Large intestine (tissue), 3 donors: ENCODE measurements around the gene DHRS4L2. TPM values are rescaled to one million over a fixed set of nuclear protein-coding genes. Genes with fewer than 3 reads are reported as not detected.
A peak's percentile ranks its signal among the peaks of the same experiment; 100 is the strongest.
"Not testable (repeated sequence)": the region's sequence is repeated elsewhere in the genome, so short reads cannot be mapped to it uniquely, and the experiment has no call there.

Source experiments
- DNase-seq, 2 donors: peaks; one replicate each; pipeline versions ENCODE4 v3.0.0 to v3.0.0-alpha.2; 2013
- H3K27ac ChIP-seq: one replicate; pipeline ENCODE4 v1.5.1; 2013; ENCODE audit warnings: low read length
- H3K27me3 ChIP-seq: 2 replicates; pipeline ENCODE4 v1.6.1; 2013; ENCODE audit warnings: low read length; ENCODE audit not compliant: control insufficient read depth, insufficient read depth
- H3K36me3 ChIP-seq: 2 replicates; pipeline ENCODE4 v1.6.1; 2013; ENCODE audit warnings: low read length; ENCODE audit not compliant: control insufficient read depth, insufficient read depth
- H3K4me1 ChIP-seq: one replicate; pipeline ENCODE4 v1.6.1; 2013; ENCODE audit warnings: low read length; ENCODE audit not compliant: control insufficient read depth, insufficient read depth
- H3K4me3 ChIP-seq: one replicate; pipeline ENCODE4 v1.5.1; 2013; ENCODE audit warnings: low read length
- H3K9me3 ChIP-seq: one replicate; pipeline ENCODE4 v1.6.1; 2013; ENCODE audit warnings: mild to moderate bottlenecking, low read depth, low read length, moderate library complexity; ENCODE audit not compliant: control insufficient read depth
- WGBS: methylation state at CpG from one replicate; pipeline ENCODE4 v1.1.5; 2013; ENCODE audit warnings: low lambda C conversion rate; ENCODE audit not compliant: insufficient coverage; 5-methylcytosine and 5-hydroxymethylcytosine counted together
- polyA plus RNA-seq: library from polyadenylated mRNA; unstranded; fragments of 120-200 nt; gene quantifications from one replicate; pipeline ENCODE4 v1.2.1, GENCODE V29; 2013

Gene DHRS4L2
- polyA plus RNA-seq, 1 donor, result 29.1 TPM

DNA sequence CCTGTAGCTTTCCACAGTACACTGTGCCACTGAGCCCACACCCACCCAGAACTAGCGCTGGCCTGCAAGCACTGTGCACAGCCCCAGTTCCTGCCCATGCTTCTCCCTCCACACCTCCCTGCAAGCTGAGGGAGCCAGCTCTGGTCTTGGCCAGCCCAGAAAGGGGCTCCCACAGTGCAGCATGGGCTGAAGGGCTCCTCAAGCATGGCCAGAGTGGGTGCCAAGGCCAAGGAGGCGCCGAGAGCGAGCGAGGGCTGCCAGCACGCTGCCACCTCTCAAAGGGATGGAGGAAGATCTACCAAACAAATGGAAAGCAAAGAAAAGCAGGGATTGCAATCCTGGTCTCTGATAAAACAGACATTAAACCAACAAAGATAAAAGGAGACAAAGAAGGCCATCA is 27.0 kb downstream of the DHRS4L2 start:
- H3K4me1 ChIP-seq, H3K36me3 ChIP-seq, H3K27ac ChIP-seq, H3K27me3 ChIP-seq, DNase-seq, H3K4me3 ChIP-seq, H3K9me3 ChIP-seq: not testable (repeated sequence)
- no CpG with 5 or more reads among the region's 6 CpGs for WGBS

DNA sequence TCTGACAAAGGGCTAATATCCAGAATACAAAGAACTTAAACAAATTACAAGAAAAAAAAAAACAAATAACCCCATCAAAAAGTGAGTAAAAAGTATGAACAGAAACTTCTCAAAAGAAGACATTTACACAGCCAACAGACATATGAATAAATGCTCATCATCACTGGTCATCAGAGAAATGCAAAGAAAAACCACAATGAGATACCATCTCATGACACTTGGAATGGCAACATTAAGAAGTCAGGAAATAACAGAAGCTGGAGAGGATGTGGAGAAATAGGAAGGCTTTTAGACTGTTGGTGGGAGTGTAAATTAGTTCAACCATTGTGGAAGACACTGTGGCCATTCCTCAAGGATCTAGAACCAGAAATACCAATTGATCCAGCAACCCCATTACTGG is 30.2 kb downstream of the DHRS4L2 start:
- not testable (repeated sequence) for H3K9me3 ChIP-seq, H3K27ac ChIP-seq, H3K4me1 ChIP-seq, DNase-seq, H3K36me3 ChIP-seq, H3K4me3 ChIP-seq, H3K27me3 ChIP-seq

DNA sequence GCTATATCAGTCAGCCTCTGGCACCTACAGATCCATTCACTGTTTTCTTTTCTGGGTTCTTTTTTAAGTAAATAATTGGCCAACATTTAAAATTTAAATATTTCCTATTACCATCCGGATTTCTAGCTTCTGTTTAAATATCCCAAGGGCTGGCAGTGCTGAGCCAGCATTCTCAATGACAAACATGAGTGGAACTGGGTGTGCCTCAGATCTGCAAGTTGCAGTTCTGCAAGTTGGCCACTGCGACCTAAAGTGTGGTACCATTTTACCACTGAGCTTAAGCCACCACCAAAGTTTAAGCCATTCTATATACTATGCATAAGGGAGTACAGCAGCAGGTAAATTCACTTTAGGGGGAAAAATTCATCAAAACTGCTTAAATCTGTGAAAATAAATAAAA is 31.2 kb downstream of the DHRS4L2 start:
- WGBS, result no CpG with 5 or more reads among the region's 2 CpGs
- not testable (repeated sequence) for H3K27me3 ChIP-seq, DNase-seq, H3K4me3 ChIP-seq, H3K4me1 ChIP-seq, H3K27ac ChIP-seq, H3K9me3 ChIP-seq, H3K36me3 ChIP-seq

DNA sequence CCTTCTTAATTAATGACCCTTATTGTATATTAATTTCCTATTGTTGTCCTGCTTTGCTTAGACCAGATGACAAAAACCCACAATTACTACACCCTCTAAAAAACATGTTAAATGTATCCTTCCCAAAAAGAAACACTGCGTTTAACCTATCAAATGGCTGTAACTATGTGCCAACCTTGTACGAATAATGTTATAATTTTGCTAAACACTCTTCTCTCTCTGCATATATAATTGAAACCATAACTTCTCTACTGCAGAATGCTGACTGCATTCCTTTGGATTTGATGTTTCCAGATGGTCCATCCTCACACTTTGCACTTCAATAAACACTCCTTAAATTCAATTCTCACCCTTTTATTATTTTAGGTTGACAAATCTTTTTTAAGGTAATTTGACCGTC is 31.8 kb downstream of the DHRS4L2 start:
- H3K4me3 ChIP-seq, H3K4me1 ChIP-seq, H3K36me3 ChIP-seq, H3K9me3 ChIP-seq, H3K27me3 ChIP-seq, H3K27ac ChIP-seq, DNase-seq: not testable (repeated sequence)
- no CpG with 5 or more reads among the region's 3 CpGs for WGBS

DNA sequence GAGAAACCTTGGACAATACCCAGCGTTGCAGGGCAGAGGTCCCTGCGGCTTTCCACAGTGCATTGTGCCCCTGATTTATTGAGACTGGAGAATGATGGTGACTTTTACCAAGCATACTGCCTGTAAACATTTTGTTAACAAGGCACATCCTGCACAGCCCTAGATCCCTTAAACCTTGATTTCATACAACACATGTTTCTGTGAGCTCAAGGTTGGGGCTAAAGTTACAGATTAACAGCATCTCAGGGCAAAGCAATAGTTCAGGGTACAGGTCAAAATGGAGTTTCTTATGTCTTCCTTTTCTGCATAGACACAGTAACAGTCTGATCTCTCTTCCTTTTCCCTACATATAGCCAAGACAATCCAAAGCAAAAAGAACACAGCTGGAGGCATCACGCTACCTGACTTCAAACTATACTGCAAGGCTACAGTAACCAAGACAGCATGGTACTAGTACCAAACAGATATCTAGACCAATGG is 36.2 kb downstream of the DHRS4L2 start:
- H3K27me3 ChIP-seq, H3K4me3 ChIP-seq, H3K36me3 ChIP-seq, H3K4me1 ChIP-seq, H3K9me3 ChIP-seq, H3K27ac ChIP-seq, DNase-seq: not testable (repeated sequence)
- WGBS, result no CpG with 5 or more reads among the region's 3 CpGs

DNA sequence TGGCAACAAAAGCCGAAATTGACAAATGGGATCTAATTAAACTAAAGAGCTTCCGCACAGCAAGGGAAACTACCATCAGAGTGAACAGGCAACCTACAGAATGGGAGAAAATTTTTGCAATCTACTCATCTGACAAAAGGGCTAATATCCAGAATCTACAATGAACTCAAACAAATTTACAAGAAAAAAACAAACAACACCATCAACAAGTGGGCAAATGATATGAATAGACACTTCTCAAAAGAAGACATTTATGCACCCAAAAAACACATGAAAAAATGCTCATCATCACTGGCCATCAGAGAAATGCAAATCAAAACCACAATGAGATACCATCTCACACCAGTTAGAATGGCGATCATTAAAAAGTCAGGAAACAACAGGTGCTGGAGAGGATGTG is 41.0 kb downstream of the DHRS4L2 start:
- H3K27ac ChIP-seq, H3K27me3 ChIP-seq, H3K36me3 ChIP-seq, H3K9me3 ChIP-seq, H3K4me3 ChIP-seq, DNase-seq, H3K4me1 ChIP-seq: not testable (repeated sequence)
- WGBS, result no CpG with 5 or more reads among the region's 3 CpGs

DNA sequence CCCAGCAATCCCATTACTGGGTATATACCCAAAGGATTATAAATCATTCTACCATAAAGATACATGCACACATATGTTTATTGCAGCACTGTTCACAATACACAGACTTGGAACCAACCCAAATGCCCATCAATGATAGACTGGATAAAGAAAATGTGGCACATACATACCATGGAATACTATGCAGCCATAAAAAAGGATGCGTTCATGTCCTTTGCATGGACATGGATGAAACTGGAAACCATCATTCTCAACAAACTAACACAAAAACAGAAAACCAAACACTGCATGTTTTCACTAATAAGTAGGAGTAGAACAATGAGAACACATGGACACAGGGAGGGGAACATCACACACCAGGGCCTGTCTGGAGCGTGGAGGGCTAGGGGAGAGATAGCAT is 42.6 kb downstream of the DHRS4L2 start:
- not testable (repeated sequence) for H3K36me3 ChIP-seq, H3K27ac ChIP-seq, H3K27me3 ChIP-seq, H3K4me3 ChIP-seq, H3K4me1 ChIP-seq, DNase-seq, H3K9me3 ChIP-seq
- no CpG with 5 or more reads among the region's 2 CpGs for WGBS

DNA sequence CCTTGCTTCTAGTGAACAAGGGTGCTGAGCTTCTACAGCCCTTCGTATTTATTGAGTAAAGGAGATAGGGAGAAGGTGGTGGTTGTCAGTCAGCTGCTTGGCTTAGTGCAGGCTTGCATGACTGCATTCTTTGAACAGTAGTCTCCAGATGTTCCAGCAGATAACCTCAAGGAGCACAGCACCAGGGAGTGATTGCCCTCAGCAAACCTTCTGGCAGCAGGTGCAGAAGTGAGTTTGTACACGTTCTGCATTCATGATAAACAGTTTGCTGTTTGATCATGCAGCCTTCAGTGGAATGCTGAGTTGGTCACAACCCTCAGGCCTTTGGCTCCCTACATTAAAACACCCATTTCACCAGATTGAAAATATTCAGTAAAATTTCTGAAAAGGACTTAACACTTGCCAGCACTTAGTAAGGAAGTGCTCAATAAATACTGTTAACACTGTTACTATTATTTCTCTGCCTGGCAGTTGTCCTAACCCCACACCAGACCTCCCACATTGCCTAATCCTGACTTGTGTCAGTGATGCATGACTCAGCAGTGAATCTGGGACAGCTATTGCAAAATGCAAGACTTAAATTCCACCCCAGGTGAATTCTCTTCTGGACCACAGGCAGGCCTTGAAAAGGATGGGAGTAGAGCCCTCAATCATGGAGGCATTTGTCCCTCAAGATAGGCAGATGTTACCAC is 44.1 kb downstream of the DHRS4L2 start:
- Histone ChIP-seq H3K27me3 (no peaks in the 10 kb centered on the region), H3K4me1 (peaks cover 11% of the 10 kb centered on the region), H3K9me3 (no peaks in the 10 kb centered on the region), H3K36me3 (no peaks in the 10 kb centered on the region), H3K27ac (no peak overlapping the region), H3K4me3 (no peak overlapping the region)
- no CpG with 5 or more reads among the region's 2 CpGs for WGBS
- DNase-seq, result no peak

DNA sequence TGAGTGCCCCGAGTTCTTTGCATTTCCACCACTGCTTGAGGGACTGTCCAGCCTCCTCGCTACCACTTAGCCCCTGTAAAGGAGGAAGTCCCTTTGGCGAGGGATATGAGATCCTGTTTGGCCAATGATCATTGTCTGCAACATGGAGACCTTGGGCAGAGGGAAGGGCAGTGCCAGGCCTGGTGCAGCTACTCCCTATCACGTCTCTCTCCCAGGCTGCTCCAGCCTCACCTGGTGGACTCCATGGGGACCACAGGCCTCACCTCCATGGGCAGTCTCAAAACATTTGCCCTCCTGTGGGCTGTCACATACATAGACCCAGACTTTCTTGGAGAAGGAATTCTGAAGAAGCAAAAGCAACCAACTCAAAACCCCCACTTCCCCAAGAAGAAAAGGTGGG is 47.0 kb downstream of the DHRS4L2 start:
- not testable (repeated sequence) for H3K9me3 ChIP-seq, H3K36me3 ChIP-seq, H3K27me3 ChIP-seq
- DNase-seq, result peak in 1 of 2 donors; percentile 46
- WGBS, result no CpG with 5 or more reads among the region's 4 CpGs
- H3K27ac ChIP-seq, result peak overlapping the region; percentile 93
- peaks cover 27% of the 10 kb centered on the region for H3K4me1 ChIP-seq
- H3K4me3 ChIP-seq, result peak overlapping the region; percentile 67

DNA sequence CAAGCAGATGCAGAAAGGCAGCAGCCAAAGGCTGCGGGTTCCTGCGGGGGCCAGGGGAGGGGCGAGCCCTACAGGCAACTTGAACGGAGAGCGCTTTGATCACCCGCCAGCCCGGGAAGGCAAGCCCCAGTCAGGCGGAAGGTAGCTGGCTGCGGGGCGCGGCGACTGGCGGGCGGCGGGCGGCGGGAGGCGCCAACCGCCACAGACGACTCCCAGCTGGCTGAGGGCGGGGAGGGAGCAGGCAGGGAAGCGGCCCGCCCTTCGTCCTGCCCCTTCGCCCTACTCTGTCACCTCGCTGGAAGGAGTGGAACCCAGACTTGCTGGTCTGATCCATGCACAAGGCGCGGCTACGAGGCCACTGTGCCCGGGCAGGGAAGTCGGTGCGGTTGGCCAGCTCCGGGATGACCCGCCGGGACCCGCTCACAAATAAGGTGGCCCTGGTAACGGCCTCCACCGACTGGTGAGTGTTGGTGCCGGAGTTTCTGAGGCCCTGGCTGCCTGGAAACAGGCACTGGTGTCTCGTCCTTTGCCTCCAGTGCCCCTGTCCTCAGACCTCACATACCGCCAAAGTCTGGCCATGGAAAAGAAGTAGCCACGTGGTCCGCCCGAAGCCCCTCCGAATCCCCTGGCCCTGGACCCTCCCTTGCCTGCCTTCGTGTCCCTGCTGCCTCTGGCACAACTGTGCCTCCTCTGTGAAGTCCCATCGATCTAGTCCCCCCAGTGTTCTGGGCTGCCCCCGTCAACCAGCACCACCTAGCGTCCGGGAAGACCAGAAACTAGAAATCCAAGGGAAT is 47.6 kb downstream of the DHRS4L2 start:
- peaks cover 27% of the 10 kb centered on the region for H3K4me1 ChIP-seq
- no peaks in the 10 kb centered on the region for H3K9me3 ChIP-seq
- peak overlapping the region; percentile 67 for H3K4me3 ChIP-seq
- peak; percentile 79 to 94 for DNase-seq
- no peaks in the 10 kb centered on the region for H3K27me3 ChIP-seq
- peak overlapping the region; percentile 93 for H3K27ac ChIP-seq
- H3K36me3 ChIP-seq, result no peaks in the 10 kb centered on the region
- WGBS, result no CpG with 5 or more reads among the region's 50 CpGs
